Measurements from ENCODE around the gene PRKCB. TPM values are rescaled to one million over a fixed set of nuclear protein-coding genes. Genes with fewer than 3 reads are reported as not detected.

Gene PRKCB
- total RNA-seq, 4 donors from 2014 or later = 10.7 to 23.9 (median 18.2) TPM

DNA sequence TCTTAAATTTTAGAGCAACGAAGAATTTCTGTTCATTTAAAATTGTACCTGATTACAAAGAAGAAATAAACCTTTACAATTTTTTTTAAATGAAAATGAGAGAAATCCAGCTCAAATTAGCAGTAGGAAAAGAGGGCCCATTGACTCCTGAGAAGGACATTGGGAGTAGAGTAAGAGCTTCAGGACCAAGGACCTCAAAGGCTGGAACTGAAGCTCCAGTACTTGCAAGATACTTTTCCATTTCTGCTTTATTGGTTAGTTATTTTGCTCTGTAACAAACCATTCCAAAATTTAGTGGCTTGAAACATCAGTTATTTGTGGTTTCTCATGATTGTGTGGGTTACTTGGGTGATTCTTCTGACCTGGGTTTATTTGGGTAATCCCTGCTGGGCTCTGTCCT lies 165.9 kb downstream of the PRKCB start:
- no peaks in the 10 kb centered on the region for H3K4me1 ChIP-seq
- H3K4me3 ChIP-seq = no peak overlapping the region
- no peaks in the 10 kb centered on the region for H3K9me3 ChIP-seq
- 60 to 82% methylated on average over 1 of the region's 1 CpG for WGBS, 2 donors (ENCODE audit: low coverage in 1 of 2)
- no peak overlapping the region for H3K27ac ChIP-seq
- no peaks in the 10 kb centered on the region for H3K36me3 ChIP-seq
- no peaks in the 10 kb centered on the region for H3K27me3 ChIP-seq
- TF ChIP-seq POLR2AphosphoS5 (IDR thresholded peaks at IDR 0.05) = no peak
- TF ChIP-seq EP300 (IDR thresholded peaks at IDR 0.05) = no peak
- TF ChIP-seq, protein P1, sequence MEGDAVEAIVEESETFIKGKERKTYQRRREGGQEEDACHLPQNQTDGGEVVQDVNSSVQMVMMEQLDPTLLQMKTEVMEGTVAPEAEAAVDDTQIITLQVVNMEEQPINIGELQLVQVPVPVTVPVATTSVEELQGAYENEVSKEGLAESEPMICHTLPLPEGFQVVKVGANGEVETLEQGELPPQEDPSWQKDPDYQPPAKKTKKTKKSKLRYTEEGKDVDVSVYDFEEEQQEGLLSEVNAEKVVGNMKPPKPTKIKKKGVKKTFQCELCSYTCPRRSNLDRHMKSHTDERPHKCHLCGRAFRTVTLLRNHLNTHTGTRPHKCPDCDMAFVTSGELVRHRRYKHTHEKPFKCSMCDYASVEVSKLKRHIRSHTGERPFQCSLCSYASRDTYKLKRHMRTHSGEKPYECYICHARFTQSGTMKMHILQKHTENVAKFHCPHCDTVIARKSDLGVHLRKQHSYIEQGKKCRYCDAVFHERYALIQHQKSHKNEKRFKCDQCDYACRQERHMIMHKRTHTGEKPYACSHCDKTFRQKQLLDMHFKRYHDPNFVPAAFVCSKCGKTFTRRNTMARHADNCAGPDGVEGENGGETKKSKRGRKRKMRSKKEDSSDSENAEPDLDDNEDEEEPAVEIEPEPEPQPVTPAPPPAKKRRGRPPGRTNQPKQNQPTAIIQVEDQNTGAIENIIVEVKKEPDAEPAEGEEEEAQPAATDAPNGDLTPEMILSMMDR (IDR thresholded peaks at IDR 0.05) = no peak
- TF ChIP-seq POLR2A (IDR thresholded peaks at IDR 0.05) = no peak
- ATAC-seq = no peak

DNA sequence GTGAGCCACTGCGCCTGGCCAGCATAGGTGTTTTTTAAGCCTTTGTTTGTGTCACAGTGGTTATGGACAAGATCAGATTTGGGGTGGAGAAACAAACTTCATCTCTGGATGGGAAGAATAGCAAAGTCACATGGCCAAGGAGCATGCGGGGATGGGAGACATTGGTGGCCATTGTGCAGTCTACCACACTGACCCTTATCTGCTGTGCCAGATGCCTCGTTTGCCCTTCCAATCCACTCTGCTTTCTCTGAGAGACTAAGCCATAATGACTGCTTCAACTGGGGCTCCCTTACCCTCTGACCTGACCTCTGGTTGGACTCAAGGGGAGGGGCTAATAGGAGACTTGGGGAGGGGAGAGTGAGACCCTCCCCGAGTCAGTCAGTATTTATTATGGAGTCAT lies 166.8 kb downstream of the PRKCB start:
- no peaks in the 10 kb centered on the region for H3K27me3 ChIP-seq
- WGBS, 2 donors (ENCODE audit: low coverage in 1 of 2) = 73 to 74% methylated on average over 2 to 4 of the region's 4 CpGs
- H3K4me1 ChIP-seq = no peaks in the 10 kb centered on the region
- TF ChIP-seq POLR2AphosphoS5 (IDR thresholded peaks at IDR 0.05) (no peak), EP300 (IDR thresholded peaks at IDR 0.05) (no peak), POLR2A (IDR thresholded peaks at IDR 0.05) (no peak)
- TF ChIP-seq, protein P1 (IDR thresholded peaks at IDR 0.05) = no peak
- no peak for ATAC-seq
- no peak overlapping the region for H3K27ac ChIP-seq
- no peaks in the 10 kb centered on the region for H3K9me3 ChIP-seq
- no peak overlapping the region for H3K4me3 ChIP-seq
- H3K36me3 ChIP-seq = no peaks in the 10 kb centered on the region

DNA sequence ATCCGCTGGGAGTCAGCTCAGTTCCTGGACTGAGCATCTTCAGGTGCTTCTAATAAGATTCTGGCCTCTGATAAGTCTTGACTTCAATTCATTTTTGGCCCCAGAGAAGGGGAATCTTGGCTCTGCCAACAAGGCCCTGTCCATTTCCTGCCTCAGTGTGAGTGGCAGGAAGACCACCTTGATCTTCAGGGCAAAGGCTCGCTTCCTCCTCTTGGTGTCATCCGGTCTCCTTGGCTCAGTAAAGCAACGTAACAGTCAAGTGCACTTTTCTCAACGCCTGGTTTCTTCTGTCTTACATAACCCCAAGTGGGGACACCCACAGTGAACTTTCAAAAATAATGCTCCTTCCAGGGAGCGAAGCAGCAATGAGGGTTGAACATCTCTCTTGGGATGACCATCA lies 169.8 kb downstream of the PRKCB start:
- ATAC-seq = no peak
- Histone ChIP-seq H3K36me3 (no peaks in the 10 kb centered on the region), H3K9me3 (no peaks in the 10 kb centered on the region), H3K27ac (no peak overlapping the region), H3K4me1 (no peaks in the 10 kb centered on the region), H3K27me3 (no peaks in the 10 kb centered on the region), H3K4me3 (no peak overlapping the region)
- 72% methylated on average over 5 of the region's 6 CpGs; no CpG with 5 or more reads in 1 of the 2 donors for WGBS, 2 donors (ENCODE audit: low coverage in 1 of 2)
- TF ChIP-seq POLR2AphosphoS5 (IDR thresholded peaks at IDR 0.05) (no peak), POLR2A (IDR thresholded peaks at IDR 0.05) (no peak), EP300 (IDR thresholded peaks at IDR 0.05) (no peak)
- TF ChIP-seq, protein P1 (IDR thresholded peaks at IDR 0.05) = no peak

DNA sequence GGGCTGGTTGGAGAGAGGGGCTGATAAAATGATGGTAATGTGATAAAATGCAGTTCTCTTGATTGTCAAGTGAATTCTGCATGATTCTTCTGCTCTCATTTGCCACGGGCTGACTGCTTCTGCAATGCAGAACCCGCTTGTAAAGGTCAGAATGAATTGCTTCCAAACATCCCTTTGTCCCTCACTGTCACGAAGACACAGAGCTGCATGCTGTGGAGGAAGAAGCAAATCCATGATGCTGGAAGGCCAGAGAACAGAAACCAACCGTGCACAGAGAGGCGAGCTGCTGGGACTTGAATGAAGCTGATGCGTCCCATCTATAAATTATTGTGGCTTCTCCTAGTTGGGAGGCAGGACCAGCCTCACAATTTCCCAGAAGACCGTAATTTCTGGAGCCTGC lies 171.6 kb downstream of the PRKCB start:
- Histone ChIP-seq H3K9me3 (no peaks in the 10 kb centered on the region), H3K4me1 (no peaks in the 10 kb centered on the region), H3K27ac (no peak overlapping the region), H3K36me3 (no peaks in the 10 kb centered on the region), H3K27me3 (peaks cover 5% of the 10 kb centered on the region), H3K4me3 (no peak overlapping the region)
- WGBS, 2 donors (ENCODE audit: low coverage in 1 of 2) = 63 to 73% methylated on average over 3 to 6 of the region's 7 CpGs
- no peak for ATAC-seq
- no peak for TF ChIP-seq POLR2AphosphoS5 (IDR thresholded peaks at IDR 0.05)
- TF ChIP-seq POLR2A (IDR thresholded peaks at IDR 0.05) = no peak

DNA sequence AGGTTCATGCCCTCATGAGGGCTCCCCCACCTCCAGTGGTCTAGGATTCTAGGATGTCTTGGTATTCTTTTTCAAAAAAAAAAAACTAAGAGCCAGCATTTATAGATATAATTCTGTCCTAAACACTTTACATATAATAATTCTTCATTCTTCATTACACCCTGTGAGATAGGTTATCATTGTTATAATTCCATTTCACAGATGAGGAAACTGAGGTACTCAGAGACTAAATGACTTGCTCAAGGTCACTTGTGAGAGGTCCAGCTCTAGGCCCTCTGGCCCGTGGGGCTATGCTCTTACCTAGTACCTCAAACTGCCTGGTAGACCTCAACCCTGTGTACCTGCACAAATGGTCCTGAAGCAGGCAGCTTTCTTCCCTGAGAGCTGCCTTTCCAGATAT lies 172.2 kb downstream of the PRKCB start:
- 36 to 63% methylated on average over 1 of the region's 1 CpG for WGBS, 2 donors (ENCODE audit: low coverage in 1 of 2)
- Histone ChIP-seq H3K4me1 (no peaks in the 10 kb centered on the region), H3K9me3 (no peaks in the 10 kb centered on the region), H3K27me3 (peaks cover 5% of the 10 kb centered on the region), H3K36me3 (no peaks in the 10 kb centered on the region), H3K4me3 (no peak overlapping the region), H3K27ac (no peak overlapping the region)
- no peak for ATAC-seq
- TF ChIP-seq, protein P1 (IDR thresholded peaks at IDR 0.05) = no peak
- TF ChIP-seq EP300 (IDR thresholded peaks at IDR 0.05) (no peak), POLR2A (IDR thresholded peaks at IDR 0.05) (no peak), POLR2AphosphoS5 (IDR thresholded peaks at IDR 0.05) (no peak)

Measured in gastroesophageal sphincter (tissue), 4 donors.